GM12865 (cell line): Measurements from ENCODE around the gene APOL5.

Source experiments
- DNase-seq: peaks from one replicate; pipeline ENCODE4 v3.0.0; 2010; ENCODE audit warnings: low read depth
- H3K4me3 ChIP-seq: 2 replicates; pipeline ENCODE4 v1.5.1; 2011; ENCODE audit warnings: mild to moderate bottlenecking, low read depth, low read length, control low read depth
- TF ChIP-seq, protein P1 (sequence below): IDR thresholded peaks from 2 replicates; pipeline ENCODE4 v1.5.1; 2011; ENCODE audit warnings: low read length, control low read depth, low read depth, inconsistent platforms; ENCODE audit not compliant: insufficient read depth; ENCODE audit errors: missing control alignments

APOL5 gene

DNA sequence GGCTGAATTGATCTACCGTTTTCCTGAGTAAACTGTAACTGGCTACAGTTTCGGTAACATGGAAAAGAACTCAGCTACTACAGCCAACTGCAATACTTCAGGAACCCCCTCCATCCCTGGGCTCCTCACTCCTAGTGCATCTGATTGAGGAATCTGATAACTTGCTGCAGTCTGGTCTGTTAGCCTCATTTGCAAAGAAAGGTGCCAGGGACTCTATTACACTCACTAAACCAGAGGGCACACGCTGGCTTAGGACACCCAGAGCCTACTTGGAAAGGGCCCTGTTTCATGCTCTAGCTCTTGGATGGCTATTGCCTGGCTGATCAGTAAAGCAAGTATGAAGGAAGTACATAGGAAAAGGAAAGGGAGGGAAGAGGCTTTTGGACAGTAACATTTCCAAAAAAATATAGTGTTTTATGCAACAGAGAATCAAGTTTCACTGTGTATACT, 22.3 kb downstream of the APOL5 start:
- TF ChIP-seq, protein P1, sequence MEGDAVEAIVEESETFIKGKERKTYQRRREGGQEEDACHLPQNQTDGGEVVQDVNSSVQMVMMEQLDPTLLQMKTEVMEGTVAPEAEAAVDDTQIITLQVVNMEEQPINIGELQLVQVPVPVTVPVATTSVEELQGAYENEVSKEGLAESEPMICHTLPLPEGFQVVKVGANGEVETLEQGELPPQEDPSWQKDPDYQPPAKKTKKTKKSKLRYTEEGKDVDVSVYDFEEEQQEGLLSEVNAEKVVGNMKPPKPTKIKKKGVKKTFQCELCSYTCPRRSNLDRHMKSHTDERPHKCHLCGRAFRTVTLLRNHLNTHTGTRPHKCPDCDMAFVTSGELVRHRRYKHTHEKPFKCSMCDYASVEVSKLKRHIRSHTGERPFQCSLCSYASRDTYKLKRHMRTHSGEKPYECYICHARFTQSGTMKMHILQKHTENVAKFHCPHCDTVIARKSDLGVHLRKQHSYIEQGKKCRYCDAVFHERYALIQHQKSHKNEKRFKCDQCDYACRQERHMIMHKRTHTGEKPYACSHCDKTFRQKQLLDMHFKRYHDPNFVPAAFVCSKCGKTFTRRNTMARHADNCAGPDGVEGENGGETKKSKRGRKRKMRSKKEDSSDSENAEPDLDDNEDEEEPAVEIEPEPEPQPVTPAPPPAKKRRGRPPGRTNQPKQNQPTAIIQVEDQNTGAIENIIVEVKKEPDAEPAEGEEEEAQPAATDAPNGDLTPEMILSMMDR = no peak
- H3K4me3 ChIP-seq = no peak overlapping the region
- DNase-seq = no peak

DNA sequence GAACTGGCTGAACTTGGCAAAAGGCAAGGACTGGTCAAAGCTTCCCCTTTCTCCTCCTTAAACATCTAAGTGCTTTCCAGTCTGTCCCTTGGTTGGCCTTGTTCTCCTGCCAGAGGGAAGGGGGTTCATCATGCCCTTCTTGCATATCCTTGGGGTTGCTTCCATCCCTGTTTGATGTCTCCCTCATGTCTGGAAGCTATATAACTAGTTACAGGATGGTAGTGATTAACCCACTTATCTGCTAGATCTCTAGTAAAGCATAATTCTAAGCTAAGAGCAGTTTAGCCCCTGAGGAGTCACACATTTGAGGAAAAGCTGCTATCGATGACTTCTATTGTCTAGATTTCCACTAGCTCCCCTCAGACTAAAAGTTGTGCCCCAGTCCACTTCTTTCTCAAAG, 22.9 kb downstream of the APOL5 start:
- TF ChIP-seq, protein P1 = no peak
- no peak for DNase-seq
- no peak overlapping the region for H3K4me3 ChIP-seq

DNA sequence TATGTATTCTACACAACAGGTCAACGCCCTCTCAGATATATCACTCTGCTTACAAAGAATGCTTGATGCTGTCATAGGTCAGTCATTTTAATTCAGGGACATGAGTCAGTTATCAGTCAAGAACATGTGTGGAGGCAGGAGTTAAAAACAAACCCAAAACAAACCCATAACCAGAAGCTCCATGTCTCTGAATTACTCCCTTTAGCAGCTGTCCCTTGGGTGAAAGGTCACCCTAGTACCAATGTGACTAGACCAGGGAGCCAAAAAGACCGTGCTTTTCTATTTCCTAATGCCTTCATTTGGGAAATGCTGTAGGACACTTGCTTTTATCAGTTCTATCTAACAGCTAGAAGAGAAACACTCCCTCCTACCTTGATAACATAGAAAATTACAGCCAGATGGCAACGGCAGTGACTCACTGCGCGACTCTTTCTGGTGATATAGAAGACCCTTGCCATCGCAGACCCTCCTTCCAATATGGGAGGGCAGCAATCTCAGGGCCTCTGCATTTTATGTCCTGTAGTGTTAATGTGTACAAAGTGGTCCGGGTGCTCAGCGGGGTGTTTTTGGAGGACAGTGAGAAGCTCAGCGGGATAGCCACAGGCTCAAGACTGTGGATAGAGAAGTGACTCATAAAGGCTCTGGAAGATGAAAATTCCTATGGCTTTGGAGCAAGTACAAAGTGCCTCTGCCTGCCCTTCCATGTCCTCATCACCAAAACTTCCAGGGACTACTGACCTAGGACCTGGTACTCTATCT, 24.8 kb downstream of the APOL5 start:
- TF ChIP-seq, protein P1 = no peak
- no peak for DNase-seq
- H3K4me3 ChIP-seq = no peak overlapping the region

DNA sequence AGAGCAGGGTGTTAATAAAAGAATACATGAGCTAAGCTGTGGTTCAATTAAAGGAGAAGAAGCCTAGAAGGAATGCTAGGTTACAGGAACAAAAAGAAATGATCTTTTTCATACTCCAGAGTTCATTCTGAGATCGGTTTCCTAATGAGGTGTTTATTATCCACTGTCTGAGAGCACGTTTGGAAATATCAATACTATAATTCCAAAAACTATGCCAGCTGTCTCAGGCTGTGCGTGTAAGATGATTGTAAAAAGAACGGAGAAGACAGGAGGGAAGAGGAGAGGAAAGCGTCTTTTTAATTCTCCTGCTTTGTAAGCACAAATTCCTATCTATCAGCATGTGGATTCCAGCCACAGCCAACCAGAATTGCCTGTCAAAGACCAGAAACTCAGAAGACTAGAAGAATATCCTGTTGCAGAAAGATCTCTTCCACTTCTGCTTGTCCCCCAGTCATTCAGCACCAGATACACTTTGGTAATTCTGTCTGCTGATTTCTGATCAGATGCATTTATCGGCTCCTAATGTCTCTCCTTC, 25.7 kb downstream of the APOL5 start:
- H3K4me3 ChIP-seq = no peak overlapping the region
- TF ChIP-seq, protein P1 = no peak
- no peak for DNase-seq

DNA sequence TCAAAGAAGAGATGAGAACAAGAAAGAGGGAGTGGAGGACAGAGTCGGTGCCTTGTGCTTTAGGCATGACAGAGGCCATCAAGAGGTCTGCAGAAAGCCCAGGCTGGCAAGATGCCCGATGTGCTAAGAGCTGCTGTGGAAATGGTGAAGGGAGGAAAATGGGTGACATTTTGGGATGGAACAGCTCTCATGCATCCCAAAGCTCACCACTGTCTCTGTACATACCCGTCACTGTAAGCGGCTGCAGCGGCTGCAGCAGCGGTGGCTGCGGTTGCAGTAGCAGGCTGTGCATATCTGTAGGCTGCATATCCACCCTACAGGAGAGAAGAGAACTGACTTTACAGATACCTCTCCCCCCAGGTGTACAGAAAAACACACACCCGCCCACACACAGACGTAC, 28.6 kb downstream of the APOL5 start:
- H3K4me3 ChIP-seq = no peak overlapping the region
- DNase-seq = no peak
- TF ChIP-seq, protein P1 = no peak

DNA sequence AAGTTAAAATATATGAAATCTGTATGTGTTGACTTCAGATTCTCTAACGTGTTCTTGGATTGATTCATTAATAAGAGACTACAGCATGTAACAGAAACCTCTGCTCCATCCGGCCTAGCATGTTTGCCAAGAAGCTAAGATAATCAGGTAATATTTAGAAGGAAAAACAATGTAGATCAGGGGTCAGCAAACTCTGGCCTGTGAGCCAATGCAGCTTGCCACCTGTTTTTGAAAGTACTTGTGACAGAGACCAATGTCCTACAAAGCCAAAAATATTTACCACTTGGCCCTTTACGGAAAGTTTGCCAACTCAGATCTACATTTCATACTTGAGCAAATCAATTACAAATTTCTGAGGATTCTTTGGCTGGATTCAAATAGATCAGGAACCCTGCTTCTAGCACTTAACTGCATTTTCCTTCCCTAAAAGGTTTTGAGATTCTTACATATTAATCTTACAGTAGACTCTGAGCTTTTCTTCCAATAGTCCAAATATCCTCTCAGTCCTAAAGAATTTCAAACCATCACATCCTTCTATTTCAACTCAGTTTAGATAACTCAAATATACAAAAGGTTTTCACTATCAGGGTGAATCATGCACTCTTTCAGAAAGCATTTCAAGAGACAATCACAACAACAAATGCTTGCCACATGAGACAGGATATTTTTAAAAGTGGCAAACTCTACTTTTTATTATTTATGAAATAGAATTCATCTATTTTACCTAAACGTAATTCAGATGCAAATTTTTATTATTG, 29.5 kb downstream of the APOL5 start:
- DNase-seq = no peak
- no peak overlapping the region for H3K4me3 ChIP-seq
- TF ChIP-seq, protein P1 = no peak
